ENCODE results near the gene GRIK2. TPM values are rescaled to one million over a fixed set of nuclear protein-coding genes. Genes with fewer than 3 reads are reported as not detected.
A peak's percentile ranks its signal among the peaks of the same experiment; 100 is the strongest.

GRIK2 gene
- total and polyA plus RNA-seq, 2 experiments from 2014 or later: 0.21 to 0.45 TPM

DNA sequence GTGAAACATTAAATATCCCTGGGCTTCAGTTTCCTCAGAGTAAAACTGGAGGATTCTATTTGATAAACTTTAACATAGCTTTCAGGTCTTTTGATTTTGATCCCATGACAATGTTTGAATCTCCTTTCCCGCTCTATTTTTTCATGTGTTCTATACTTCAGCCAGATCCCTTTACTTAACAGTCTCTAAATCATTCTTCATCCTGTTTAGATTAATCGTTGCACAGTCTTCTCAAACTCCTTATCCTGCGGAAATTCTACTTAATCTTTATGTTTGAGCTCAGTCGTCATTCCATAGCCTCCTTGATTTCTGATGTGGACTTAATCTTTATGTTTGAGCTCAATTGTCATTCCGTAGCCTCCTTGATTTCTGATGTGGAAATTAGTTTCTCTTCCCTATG lies 57.4 kb downstream of the GRIK2 start:
- Histone ChIP-seq H3K27ac (no peak overlapping the region), H3K27me3 (no peaks in the 10 kb centered on the region), H3K9me3 (ENCODE audit: low read depth) (no peaks in the 10 kb centered on the region), H3K4me1 (ENCODE audit: low read depth) (no peaks in the 10 kb centered on the region), H3K36me3 (no peaks in the 10 kb centered on the region), H3K4me3 (no peak overlapping the region)
- TF ChIP-seq, protein P1, sequence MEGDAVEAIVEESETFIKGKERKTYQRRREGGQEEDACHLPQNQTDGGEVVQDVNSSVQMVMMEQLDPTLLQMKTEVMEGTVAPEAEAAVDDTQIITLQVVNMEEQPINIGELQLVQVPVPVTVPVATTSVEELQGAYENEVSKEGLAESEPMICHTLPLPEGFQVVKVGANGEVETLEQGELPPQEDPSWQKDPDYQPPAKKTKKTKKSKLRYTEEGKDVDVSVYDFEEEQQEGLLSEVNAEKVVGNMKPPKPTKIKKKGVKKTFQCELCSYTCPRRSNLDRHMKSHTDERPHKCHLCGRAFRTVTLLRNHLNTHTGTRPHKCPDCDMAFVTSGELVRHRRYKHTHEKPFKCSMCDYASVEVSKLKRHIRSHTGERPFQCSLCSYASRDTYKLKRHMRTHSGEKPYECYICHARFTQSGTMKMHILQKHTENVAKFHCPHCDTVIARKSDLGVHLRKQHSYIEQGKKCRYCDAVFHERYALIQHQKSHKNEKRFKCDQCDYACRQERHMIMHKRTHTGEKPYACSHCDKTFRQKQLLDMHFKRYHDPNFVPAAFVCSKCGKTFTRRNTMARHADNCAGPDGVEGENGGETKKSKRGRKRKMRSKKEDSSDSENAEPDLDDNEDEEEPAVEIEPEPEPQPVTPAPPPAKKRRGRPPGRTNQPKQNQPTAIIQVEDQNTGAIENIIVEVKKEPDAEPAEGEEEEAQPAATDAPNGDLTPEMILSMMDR (IDR thresholded peaks at IDR 0.05; ENCODE audit: low read depth, low read length): no peak
- DNase-seq (ENCODE audit: low read depth in 1 of 2, low spot score in 1 of 2): no peak

DNA sequence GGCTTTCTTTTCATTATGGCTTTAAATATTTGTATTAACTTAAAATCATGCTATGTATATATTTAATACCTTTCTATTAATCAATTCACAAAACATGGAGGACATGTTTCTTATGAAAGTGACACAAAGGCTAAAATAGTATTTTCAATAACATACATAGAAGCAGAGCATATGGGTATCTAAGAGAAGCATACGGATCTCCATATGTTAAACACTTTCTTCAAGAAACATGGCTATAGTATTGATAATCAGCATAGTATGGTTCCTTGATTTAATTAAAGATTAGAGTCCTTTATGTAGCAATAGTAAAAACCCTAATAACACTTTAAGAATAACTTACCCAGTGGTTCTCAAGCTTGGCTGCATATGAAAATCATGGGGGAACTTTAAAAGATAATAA lies 58.5 kb downstream of the GRIK2 start:
- no peaks in the 10 kb centered on the region for H3K9me3 ChIP-seq (ENCODE audit: low read depth)
- H3K4me3 ChIP-seq: no peak overlapping the region
- no peaks in the 10 kb centered on the region for H3K36me3 ChIP-seq
- H3K27me3 ChIP-seq: no peaks in the 10 kb centered on the region
- no peak overlapping the region for H3K27ac ChIP-seq
- DNase-seq (ENCODE audit: low read depth in 1 of 2, low spot score in 1 of 2): no peak
- H3K4me1 ChIP-seq (ENCODE audit: low read depth): no peaks in the 10 kb centered on the region
- TF ChIP-seq, protein P1 (IDR thresholded peaks at IDR 0.05; ENCODE audit: low read depth, low read length): no peak

DNA sequence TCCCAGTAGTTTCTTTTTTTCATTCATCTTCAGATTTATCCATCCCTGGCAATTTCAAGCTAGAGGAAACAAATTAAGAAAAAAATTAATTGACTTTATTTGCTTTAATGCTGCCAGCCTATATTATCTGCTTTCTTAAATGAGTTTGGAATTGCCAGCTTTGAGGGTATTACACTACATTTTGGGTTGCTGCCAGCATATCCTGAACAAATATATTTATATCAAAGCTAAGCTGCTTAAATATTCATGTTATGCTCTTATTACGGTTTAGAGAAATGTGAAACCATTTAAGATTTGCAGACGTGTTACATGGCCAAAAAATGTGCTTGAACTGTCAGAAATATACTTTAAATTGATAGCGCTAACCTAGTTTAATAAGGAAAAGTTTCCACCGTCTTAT lies 59.7 kb downstream of the GRIK2 start:
- Histone ChIP-seq H3K4me1 (ENCODE audit: low read depth) (no peaks in the 10 kb centered on the region), H3K27me3 (no peaks in the 10 kb centered on the region), H3K36me3 (no peaks in the 10 kb centered on the region), H3K9me3 (ENCODE audit: low read depth) (no peaks in the 10 kb centered on the region), H3K27ac (no peak overlapping the region), H3K4me3 (no peak overlapping the region)
- TF ChIP-seq, protein P1 (IDR thresholded peaks at IDR 0.05; ENCODE audit: low read depth, low read length): no peak
- no peak for DNase-seq (ENCODE audit: low read depth in 1 of 2, low spot score in 1 of 2)

DNA sequence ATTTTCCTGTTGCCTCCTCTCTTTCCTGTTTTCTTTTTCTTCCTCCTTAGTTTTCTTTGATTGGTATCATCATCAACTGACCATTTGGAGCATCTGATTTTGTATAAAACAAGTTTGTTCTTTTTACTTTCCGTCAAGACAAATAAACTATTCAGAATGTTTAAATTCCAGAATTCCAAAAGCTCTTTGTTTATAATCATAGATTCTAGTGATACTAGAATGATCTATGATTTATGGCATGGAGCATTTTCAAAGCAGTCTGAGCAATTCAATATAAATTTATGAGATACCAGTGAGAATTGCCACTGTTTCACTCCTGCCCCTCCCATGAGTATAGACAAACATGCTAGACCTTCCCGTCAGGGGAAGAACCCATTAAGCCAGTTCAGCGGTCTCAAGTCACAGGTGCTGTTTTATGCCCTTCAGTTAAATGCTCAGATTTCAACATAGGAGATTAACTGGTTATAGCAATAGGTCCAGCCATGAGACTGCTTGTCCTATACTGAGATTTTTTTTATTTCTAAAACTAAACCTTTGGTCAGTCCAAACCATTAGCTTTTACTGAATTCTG lies 60.7 kb downstream of the GRIK2 start:
- TF ChIP-seq, protein P1 (IDR thresholded peaks at IDR 0.05; ENCODE audit: low read depth, low read length): no peak
- Histone ChIP-seq H3K36me3 (no peaks in the 10 kb centered on the region), H3K27ac (no peak overlapping the region), H3K4me3 (no peak overlapping the region), H3K4me1 (ENCODE audit: low read depth) (no peaks in the 10 kb centered on the region), H3K9me3 (ENCODE audit: low read depth) (no peaks in the 10 kb centered on the region), H3K27me3 (no peaks in the 10 kb centered on the region)
- no peak for DNase-seq (ENCODE audit: low read depth in 1 of 2, low spot score in 1 of 2)

DNA sequence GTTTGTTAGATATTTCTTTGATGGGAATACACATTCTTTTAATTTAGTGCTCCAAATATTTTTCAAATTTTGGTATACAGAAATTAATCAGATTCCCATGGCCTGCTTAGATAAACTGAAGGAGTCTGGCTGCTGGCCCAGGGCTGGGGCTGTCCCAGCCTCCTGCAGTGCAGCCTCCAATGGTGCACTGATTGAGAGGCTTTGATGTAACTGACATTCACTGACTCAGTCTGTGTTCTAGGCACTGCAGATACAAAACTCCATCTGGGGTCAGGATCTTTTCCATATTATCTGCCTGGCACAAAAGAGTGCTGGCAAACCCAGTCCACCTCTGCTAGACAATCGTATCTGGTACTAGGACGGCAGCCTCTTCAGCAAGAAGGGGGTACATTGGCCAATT lies 64.8 kb downstream of the GRIK2 start:
- DNase-seq (ENCODE audit: low read depth in 1 of 2, low spot score in 1 of 2): peak in 1 of 2 donors; percentile 9
- Histone ChIP-seq H3K9me3 (ENCODE audit: low read depth) (no peaks in the 10 kb centered on the region), H3K27me3 (no peaks in the 10 kb centered on the region), H3K27ac (no peak overlapping the region), H3K4me3 (no peak overlapping the region), H3K36me3 (no peaks in the 10 kb centered on the region), H3K4me1 (ENCODE audit: low read depth) (no peaks in the 10 kb centered on the region)
- TF ChIP-seq, protein P1 (IDR thresholded peaks at IDR 0.05; ENCODE audit: low read depth, low read length): no peak

All from cardiac muscle cell (in vitro differentiated cells and primary cell).